Erythroblast (primary cell): ENCODE measurements around the gene CORO2A.
"Not testable (repeated sequence)": the region's sequence is repeated elsewhere in the genome, so short reads cannot be mapped to it uniquely, and the experiment has no call there.

ENCODE experiments used
- DNase-seq, 2 experiments: peaks; one replicate each; lab custom pipeline; 2025; lab: John Stamatoyannopoulos, UW
- GATA1 ChIP-seq: IDR thresholded peaks from 2 replicates; pipeline ENCODE4 v1.6.1; 2011; ENCODE audit warnings: low read depth, mild to moderate bottlenecking, control low read depth, low read length, moderate library complexity
- POLR2A ChIP-seq: IDR thresholded peaks from 2 replicates; pipeline ENCODE4 v1.6.1; 2011; ENCODE audit warnings: mild to moderate bottlenecking, low read length

CORO2A gene

GRCh38 chr9:98084396-98084795, 108.0 kb downstream of the CORO2A start:
- no peak for DNase-seq
- no peak for TF ChIP-seq GATA1
- TF ChIP-seq POLR2A = no peak

- DNase-seq = peak; percentile 59 to 82
- no peak for TF ChIP-seq POLR2A
- no peak for TF ChIP-seq GATA1
Observed at GRCh38 chr9:98083566-98084183, 108.8 kb downstream of the CORO2A start.

- no peak for TF ChIP-seq POLR2A
- no peak for TF ChIP-seq GATA1
- peak; percentile 38 to 43 for DNase-seq
Observed at GRCh38 chr9:98083061-98083501, 109.4 kb downstream of the CORO2A start.

DNA sequence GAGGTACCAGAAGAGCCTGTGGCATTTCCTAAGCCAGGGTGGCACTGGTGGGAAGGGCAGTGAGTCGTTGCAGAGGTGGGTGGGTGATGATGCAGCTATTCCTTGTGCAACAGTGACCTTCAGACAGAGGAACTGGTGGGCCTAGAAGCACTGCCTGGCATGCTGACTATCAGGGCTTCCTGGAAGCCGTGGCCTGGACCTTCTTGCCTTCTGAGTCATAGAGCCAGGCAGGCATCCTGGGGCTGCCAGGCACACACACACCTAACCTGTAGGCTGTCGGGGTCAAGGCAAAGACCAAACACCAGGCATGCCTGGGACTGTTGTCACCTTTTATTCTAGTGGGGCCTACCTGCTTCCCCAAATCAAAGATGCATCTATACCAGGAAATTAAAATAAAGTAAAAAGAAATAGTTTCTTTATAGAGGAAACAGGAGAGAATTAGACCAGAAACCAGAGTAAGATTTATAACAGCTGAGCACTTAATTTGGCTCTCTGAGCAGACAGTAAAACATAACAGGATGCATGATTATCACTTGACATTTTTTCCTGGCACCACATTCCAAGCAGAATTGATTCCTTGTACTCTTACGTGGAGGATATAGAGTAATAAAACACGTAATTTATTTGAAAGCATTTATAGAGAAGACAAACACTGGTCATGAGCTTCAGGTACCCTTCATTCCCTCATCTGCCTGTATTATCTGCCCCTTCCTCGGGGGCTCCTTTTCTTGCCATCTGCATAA, 110.8 kb downstream of the CORO2A start:
- TF ChIP-seq POLR2A = no peak
- TF ChIP-seq GATA1 = no peak
- DNase-seq = peak; percentile 35 to 55

DNA sequence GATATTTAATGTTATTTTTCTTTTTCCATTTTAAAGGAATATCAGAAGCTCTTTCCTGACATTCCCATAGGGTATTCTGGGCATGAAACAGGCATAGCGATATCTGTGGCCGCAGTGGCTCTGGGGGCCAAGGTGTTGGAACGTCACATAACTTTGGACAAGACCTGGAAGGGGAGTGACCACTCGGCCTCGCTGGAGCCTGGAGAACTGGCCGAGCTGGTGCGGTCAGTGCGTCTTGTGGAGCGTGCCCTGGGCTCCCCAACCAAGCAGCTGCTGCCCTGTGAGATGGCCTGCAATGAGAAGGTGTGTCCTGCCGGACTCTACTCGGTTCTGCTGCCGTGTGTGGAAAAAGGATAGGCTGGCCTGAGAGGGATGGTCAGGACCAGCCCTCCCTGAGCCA, 111.7 kb downstream of the CORO2A start:
- no peak for TF ChIP-seq POLR2A
- no peak for TF ChIP-seq GATA1
- DNase-seq = no peak

GRCh38 chr9:98080326-98080725, 112.1 kb downstream of the CORO2A start:
- TF ChIP-seq GATA1 (no peak), POLR2A (no peak)
- DNase-seq = no peak

DNA sequence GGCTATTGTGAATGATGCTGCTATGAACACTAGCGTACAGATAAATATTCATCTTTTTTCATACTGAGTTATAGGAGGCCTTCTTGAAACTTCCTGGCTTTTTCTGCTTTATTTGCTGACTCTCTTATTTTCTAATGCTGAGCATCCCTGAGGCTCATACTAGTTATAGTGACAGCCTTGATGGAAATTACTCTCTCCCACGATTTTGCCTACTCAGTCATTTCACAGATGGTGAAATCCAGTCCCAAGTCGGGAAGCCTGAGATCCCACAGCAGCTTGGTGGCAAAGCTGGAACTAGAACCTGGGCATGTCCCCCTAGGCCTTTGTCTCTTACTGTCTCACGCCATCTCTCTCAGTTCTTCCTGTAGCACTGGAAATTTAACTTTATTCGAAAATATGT, 113.5 kb downstream of the CORO2A start:
- no peak for DNase-seq
- TF ChIP-seq GATA1 (no peak), POLR2A (no peak)

GRCh38 chr9:98076514-98076890, 115.9 kb downstream of the CORO2A start:
- not testable (repeated sequence) for DNase-seq

DNA sequence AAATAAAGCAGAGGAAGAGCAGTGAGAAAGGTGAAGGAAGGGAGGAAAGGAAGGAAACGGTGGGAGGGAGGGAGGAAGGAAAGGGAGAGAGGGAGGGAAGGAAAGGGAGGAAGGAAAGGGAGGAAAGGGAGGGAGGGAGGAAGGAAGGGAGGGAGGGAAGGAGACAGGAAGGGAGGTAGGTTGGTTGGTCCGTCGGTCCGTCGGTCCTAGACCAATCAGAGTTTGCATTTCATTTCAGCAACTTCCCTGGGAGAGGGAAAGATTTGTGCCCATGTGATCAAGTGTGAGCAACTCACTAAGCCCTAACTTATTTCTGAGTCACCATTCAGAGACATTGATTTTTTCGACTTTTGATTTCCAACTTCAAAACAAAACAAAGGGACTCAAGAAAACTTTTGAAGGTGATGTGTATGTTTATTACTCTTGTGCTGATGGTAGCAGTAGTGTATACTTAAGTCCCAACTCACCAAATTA, 117.1 kb downstream of the CORO2A start:
- no peak for TF ChIP-seq GATA1
- TF ChIP-seq POLR2A = no peak
- no peak for DNase-seq

- TF ChIP-seq GATA1 (no peak), POLR2A (no peak)
- DNase-seq = peak; percentile 54 to 80
Observed at GRCh38 chr9:98074115-98074990, 118.1 kb downstream of the CORO2A start.

DNA sequence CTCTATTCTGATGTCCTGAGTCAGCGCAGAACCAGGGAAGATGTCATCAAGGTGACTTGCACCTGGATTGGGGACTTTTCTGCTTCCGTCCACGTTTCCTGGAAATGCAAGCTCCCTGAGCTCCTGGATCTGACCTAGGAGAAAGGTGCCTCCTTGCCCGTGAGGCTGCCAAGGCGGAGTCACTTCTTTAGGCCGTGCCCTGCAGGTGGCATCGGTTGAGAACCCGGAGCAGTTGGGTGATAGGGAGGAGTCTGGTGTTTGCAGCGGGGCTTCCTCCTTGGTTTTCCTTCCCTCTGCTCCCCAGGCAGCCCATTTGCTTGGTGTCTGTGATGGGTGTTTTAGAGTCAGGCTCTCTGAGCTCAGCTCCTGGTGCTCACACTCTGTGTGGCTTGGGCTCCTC, 120.7 kb downstream of the CORO2A start:
- DNase-seq = no peak
- TF ChIP-seq GATA1 (no peak), POLR2A (no peak)
